AG09309 (cell line): ENCODE data around the gene HSD17B12.

ENCODE experiments used
- DNase-seq: peaks from one replicate; pipeline ENCODE4 v3.0.0-alpha.2; 2010; ENCODE audit warnings: low read depth
- H3K4me3 ChIP-seq: 2 replicates; pipeline ENCODE4 v1.5.1; 2011; ENCODE audit warnings: mild to moderate bottlenecking, low read depth, low read length, moderate library complexity; ENCODE audit not compliant: control insufficient read depth
- TF ChIP-seq, protein P1 (sequence below): IDR thresholded peaks from 2 replicates; pipeline ENCODE4 v1.5.1; 2011; ENCODE audit warnings: mild to moderate bottlenecking, low read depth, low read length, inconsistent platforms; ENCODE audit not compliant: insufficient read depth, control insufficient read depth; ENCODE audit errors: missing control alignments

The HSD17B12 gene

DNA sequence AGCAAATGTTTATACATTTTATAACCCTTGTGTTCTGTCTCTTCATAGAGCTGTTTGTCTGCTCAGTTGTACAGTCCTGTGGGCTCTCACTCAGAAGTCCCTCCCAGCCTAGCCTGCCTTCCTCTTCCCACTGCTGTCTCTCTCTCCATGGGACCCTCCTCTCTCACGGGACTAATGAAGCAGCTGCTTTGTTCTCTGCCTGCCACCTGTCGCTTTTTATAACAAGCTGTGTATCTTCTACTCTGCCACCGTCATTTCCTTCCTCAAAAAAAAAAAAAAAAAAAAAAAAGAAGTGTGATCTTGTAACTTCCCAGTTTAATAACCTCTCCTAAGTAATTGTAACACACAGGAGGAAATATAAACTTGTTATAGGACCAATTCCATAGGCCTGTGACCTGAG, 107.9 kb downstream of the HSD17B12 start:
- TF ChIP-seq, protein P1, sequence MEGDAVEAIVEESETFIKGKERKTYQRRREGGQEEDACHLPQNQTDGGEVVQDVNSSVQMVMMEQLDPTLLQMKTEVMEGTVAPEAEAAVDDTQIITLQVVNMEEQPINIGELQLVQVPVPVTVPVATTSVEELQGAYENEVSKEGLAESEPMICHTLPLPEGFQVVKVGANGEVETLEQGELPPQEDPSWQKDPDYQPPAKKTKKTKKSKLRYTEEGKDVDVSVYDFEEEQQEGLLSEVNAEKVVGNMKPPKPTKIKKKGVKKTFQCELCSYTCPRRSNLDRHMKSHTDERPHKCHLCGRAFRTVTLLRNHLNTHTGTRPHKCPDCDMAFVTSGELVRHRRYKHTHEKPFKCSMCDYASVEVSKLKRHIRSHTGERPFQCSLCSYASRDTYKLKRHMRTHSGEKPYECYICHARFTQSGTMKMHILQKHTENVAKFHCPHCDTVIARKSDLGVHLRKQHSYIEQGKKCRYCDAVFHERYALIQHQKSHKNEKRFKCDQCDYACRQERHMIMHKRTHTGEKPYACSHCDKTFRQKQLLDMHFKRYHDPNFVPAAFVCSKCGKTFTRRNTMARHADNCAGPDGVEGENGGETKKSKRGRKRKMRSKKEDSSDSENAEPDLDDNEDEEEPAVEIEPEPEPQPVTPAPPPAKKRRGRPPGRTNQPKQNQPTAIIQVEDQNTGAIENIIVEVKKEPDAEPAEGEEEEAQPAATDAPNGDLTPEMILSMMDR: no peak
- DNase-seq: no peak
- no peak overlapping the region for H3K4me3 ChIP-seq

DNA sequence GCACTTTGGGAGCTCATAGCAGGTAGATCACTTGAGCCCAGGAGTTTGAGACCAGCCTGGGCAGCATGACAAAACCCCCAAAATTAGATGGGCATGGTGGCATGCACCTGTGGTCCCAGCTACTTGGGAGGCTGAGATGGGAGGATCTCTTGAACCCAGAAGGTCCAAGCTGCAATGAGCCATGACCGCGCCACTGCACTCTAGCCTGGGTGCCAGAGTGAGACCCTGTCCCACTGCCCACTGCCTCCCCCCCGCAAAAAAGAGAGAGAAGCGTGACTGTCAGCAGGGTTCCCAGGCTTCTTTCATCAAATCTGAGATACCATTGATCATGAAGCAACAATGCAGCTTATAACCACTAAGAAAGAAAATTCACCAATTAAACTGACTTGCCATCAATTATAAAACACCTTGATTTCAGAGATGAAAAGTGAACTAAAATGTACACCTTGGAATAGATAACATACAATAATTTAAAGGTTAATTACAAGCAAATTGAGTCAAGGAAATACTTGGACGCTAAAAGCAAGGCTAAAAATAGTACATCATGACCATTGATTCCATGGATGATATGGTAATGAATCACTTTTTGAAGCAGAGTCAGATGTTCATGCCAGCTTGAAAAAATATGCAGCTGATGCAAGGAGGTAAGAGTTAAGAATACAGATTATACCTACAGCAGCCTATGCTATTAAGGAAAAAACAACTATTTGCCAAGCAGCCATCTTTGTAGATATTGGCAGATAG, 109.3 kb downstream of the HSD17B12 start:
- H3K4me3 ChIP-seq: no peak overlapping the region
- TF ChIP-seq, protein P1: no peak
- peak; percentile 42 for DNase-seq

DNA sequence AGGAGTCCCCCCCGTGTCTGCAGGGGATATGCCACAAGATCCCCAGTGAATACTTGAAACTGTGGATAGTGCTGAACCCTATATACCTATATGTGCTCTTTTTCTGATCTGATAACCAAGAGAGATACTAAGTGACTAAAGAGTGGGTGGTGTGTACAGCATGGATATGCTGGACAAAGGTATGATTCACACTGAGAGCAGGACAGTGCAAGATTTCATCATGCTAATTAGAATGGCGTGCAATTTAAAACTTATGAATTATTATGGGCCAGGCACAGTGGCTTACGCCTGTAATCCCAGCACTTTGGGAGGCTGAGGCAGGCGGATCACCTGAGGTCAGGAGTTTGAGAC, 109.9 kb downstream of the HSD17B12 start:
- DNase-seq: peak; percentile 33
- TF ChIP-seq, protein P1: no peak
- no peak overlapping the region for H3K4me3 ChIP-seq

DNA sequence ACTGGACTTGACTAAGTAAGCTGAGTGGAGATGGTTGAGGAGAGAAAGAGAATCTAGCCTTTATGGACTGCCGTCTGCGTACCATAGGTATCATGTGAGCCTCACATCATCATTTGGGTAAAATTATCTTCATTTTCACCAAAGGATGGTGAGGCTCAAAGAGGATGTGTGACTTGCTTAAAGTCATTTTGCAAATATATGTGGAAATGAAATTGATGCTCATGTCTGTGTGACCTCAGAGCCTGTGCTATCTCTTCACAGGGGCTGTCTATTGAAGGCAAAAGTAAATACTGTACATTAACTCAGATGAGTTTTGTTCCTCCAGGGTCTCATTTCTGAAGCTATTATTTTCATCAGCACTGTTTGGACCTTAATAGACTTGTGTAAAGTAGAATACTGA, 116.8 kb downstream of the HSD17B12 start:
- H3K4me3 ChIP-seq: no peak overlapping the region
- DNase-seq: no peak
- TF ChIP-seq, protein P1: no peak

DNA sequence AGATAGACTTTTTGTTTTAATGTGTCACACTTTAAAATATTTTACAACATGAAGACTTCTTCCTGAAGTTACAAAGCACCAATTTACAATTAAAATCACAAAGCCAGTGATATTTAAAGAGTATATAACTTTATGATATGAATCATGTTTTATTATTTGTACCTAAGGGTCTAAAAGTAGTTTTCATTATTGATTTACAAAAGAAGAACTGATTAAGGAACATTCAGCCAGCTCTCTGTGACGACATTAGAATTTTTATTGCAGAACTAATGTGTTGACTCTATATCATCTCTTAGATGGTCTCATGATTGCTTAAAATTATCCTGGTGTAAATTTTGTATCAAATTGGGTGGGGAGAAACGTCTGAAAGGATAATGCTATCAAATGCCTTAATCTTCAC, 117.3 kb downstream of the HSD17B12 start:
- TF ChIP-seq, protein P1: no peak
- H3K4me3 ChIP-seq: no peak overlapping the region
- DNase-seq: no peak

DNA sequence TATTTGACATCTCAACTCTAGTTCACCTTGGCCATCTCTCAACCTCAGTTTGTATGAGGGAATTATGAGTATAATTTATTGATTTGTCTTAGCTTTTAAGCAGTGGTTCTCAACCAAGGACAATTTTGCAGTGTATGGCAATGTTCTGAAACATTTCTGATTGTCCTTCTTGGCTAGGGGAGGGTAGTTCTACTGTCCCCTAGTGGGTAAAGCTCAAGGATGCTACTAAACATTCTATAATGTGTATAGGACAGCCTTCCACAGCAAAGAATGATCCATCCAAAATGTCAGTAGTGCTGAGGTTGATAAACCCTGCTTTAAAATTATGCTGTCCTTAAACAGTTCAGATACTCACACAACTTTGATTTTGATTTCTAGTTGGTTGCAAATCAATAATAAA, 122.0 kb downstream of the HSD17B12 start:
- H3K4me3 ChIP-seq: no peak overlapping the region
- DNase-seq: no peak
- TF ChIP-seq, protein P1: peak; percentile 44
